Astrocyte (in vitro differentiated cells and primary cell): ENCODE measurements around the gene CAPN12. TPM values are rescaled to one million over a fixed set of nuclear protein-coding genes. Genes with fewer than 3 reads are reported as not detected.

Experiments
- DNase-seq: peaks from one replicate; pipeline ENCODE4 v3.0.0-alpha.2; 2010; ENCODE audit warnings: low read depth
- FAIRE-seq: peaks from 2 replicates; lab custom pipeline; 2011; peaks lifted over from hg19 to GRCh38; lab: Jason Lieb, UNC
- H2AFZ ChIP-seq: 2 replicates; pipeline ENCODE4 v1.6.0; 2012; ENCODE audit warnings: low read depth, low read length, inconsistent platforms
- H3K27ac ChIP-seq: 2 replicates; pipeline ENCODE4 v1.5.1; 2011; ENCODE audit warnings: low read depth, low read length, inconsistent platforms
- H3K27me3 ChIP-seq: 2 replicates; pipeline ENCODE4 v1.6.0; 2011; ENCODE audit warnings: low read length, inconsistent platforms; ENCODE audit not compliant: insufficient read depth
- H3K36me3 ChIP-seq: 2 replicates; pipeline ENCODE4 v1.5.1; 2011; ENCODE audit warnings: low read length, inconsistent platforms; ENCODE audit not compliant: insufficient read depth
- H3K4me1 ChIP-seq: 2 replicates; pipeline ENCODE4 v1.5.1; 2011; ENCODE audit warnings: low read length, inconsistent platforms; ENCODE audit not compliant: insufficient read depth
- H3K4me2 ChIP-seq: 2 replicates; pipeline ENCODE4 v1.6.0; 2012; ENCODE audit warnings: low read length, inconsistent platforms
- H3K4me3 ChIP-seq: 2 replicates; pipeline ENCODE4 v1.5.1; 2011; ENCODE audit warnings: low read depth, mild to moderate bottlenecking, low read length, inconsistent platforms; ENCODE audit not compliant: insufficient read depth
- H3K79me2 ChIP-seq: 2 replicates; pipeline ENCODE4 v1.6.0; 2012; ENCODE audit warnings: mild to moderate bottlenecking, low read length, inconsistent platforms; ENCODE audit not compliant: insufficient read depth
- H3K9ac ChIP-seq: 2 replicates; pipeline ENCODE4 v1.6.0; 2012; ENCODE audit warnings: mild to moderate bottlenecking, low read length, inconsistent platforms
- H3K9me3 ChIP-seq: 2 replicates; pipeline ENCODE4 v1.5.1; 2012; ENCODE audit warnings: low read depth, mild to moderate bottlenecking, low read length, inconsistent platforms; ENCODE audit not compliant: insufficient read depth
- H4K20me1 ChIP-seq: 2 replicates; pipeline ENCODE4 v1.6.0; 2012; ENCODE audit warnings: low read length, inconsistent platforms; ENCODE audit not compliant: insufficient read depth
- H3K27ac Mint-ChIP-seq: one replicate; pipeline ENCODE4 v1.8.0; 2021; ENCODE audit warnings: mild to moderate bottlenecking, mixed read lengths; ENCODE audit not compliant: unreplicated experiment
- H3K27me3 Mint-ChIP-seq: one replicate; pipeline ENCODE4 v1.8.0; 2021; ENCODE audit warnings: low read depth, mixed read lengths; ENCODE audit not compliant: unreplicated experiment
- H3K36me3 Mint-ChIP-seq: one replicate; pipeline ENCODE4 v1.8.0; 2021; ENCODE audit warnings: low read depth, mixed read lengths; ENCODE audit not compliant: unreplicated experiment
- H3K4me1 Mint-ChIP-seq: one replicate; pipeline ENCODE4 v1.8.0; 2021; ENCODE audit warnings: low read depth, mixed read lengths; ENCODE audit not compliant: unreplicated experiment
- H3K4me3 Mint-ChIP-seq: one replicate; pipeline ENCODE4 v1.8.0; 2021; ENCODE audit warnings: mild to moderate bottlenecking, moderate library complexity, mixed read lengths; ENCODE audit not compliant: unreplicated experiment
- H3K9me3 Mint-ChIP-seq: one replicate; pipeline ENCODE4 v1.8.0; 2021; ENCODE audit warnings: mild to moderate bottlenecking, mixed read lengths; ENCODE audit not compliant: unreplicated experiment
- EZH2 ChIP-seq: IDR thresholded peaks from 2 replicates; pipeline ENCODE4 v1.6.1; 2012; ENCODE audit warnings: mild to moderate bottlenecking, low read length, inconsistent platforms; ENCODE audit not compliant: insufficient read depth
- total RNA-seq: library from RNA; stranded (reverse); gene quantifications from 2 replicates; pipeline ENCODE4 v1.2.1, GENCODE V29; 2021
- TF ChIP-seq, protein P1 (sequence below): IDR thresholded peaks from 2 replicates; pipeline ENCODE4 v1.5.1; 2011; ENCODE audit warnings: low read depth, mild to moderate bottlenecking, inconsistent platforms, low read length, moderate library complexity; ENCODE audit not compliant: insufficient read depth

The CAPN12 gene
- total RNA-seq, 1 donor from 2014 or later: 4.6 TPM

DNA sequence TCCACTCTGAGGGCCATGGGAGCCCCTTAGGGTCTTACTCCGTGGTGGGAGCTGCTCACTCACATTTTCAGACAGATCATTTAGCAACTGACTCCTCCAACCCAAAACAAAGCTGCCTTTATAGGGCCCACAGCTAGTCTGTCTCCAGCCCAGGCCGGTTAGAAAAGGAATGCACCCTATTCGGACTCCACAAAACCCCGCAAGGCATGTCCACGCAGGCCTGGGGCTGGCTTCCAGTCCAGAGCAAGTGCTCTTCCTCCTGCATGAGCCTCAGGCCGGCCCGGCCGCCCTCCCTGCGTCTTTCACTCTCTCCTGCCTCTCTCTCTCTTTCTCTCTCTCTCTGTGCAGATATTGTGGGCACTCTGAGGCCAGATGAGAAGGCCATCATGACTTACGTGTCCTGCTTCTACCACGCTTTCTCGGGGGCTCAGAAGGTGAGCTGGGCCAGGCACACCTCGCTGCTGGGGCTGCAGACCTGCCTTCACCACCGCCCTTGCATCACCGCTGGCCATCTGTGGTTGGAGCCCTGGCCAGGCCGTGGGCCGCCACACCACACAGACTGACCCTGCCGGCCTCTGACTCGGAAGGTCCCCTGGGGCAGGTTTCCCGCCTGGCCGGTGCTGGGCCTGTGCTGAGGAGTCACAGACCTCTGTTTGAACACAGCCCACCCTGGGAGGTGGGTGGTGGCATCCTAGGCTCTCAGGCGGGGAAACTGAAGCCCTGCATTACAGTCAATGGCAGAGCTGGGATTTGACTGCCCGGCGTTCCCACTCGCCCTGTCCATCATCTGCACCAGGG lies 33.1 kb downstream of the CAPN12 start:
- Histone ChIP-seq H3K27me3 (no peaks in the 10 kb centered on the region), H3K4me3 (no peak overlapping the region), H3K27ac (peak overlapping the region; percentile 68), H3K4me1 (peaks cover 54% of the 10 kb centered on the region), H3K9me3 (no peaks in the 10 kb centered on the region), H3K9ac (peak overlapping the region; percentile 56), H3K36me3 (peaks cover 58% of the 10 kb centered on the region), H2AFZ (no peak overlapping the region), H3K79me2 (peaks cover 76% of the 10 kb centered on the region), H4K20me1 (peaks cover 80% of the 10 kb centered on the region), H3K4me2 (peak overlapping the region; percentile 34)
- FAIRE-seq (no peak), DNase-seq (no peak)
- TF ChIP-seq, protein P1, sequence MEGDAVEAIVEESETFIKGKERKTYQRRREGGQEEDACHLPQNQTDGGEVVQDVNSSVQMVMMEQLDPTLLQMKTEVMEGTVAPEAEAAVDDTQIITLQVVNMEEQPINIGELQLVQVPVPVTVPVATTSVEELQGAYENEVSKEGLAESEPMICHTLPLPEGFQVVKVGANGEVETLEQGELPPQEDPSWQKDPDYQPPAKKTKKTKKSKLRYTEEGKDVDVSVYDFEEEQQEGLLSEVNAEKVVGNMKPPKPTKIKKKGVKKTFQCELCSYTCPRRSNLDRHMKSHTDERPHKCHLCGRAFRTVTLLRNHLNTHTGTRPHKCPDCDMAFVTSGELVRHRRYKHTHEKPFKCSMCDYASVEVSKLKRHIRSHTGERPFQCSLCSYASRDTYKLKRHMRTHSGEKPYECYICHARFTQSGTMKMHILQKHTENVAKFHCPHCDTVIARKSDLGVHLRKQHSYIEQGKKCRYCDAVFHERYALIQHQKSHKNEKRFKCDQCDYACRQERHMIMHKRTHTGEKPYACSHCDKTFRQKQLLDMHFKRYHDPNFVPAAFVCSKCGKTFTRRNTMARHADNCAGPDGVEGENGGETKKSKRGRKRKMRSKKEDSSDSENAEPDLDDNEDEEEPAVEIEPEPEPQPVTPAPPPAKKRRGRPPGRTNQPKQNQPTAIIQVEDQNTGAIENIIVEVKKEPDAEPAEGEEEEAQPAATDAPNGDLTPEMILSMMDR: no peak
- no peak for TF ChIP-seq EZH2
- Mint-ChIP-seq H3K4me3 (peak overlapping the region; percentile 17), H3K9me3 (no peaks in the 10 kb centered on the region), H3K27ac (peak overlapping the region; percentile 62), H3K4me1 (peaks cover 37% of the 10 kb centered on the region), H3K27me3 (no peaks in the 10 kb centered on the region), H3K36me3 (peaks cover 25% of the 10 kb centered on the region)

DNA sequence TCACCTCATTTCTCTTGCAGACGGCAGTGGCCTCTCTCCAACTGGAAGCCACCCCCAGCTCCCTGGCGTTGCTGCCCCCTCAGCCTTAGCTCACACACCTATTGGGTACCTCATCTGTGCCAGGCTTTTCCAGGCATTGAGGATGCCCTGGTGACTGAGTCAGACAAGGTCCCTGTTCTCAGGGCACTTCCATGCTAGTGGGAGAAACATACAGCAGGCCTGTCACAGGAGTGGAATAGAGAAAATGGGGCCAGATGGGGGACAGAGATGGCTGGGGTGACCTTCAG lies 33.9 kb downstream of the CAPN12 start:
- Mint-ChIP-seq H3K27me3 (no peaks in the 10 kb centered on the region), H3K4me1 (peaks cover 40% of the 10 kb centered on the region), H3K4me3 (peak overlapping the region; percentile 45), H3K9me3 (no peaks in the 10 kb centered on the region), H3K36me3 (peaks cover 25% of the 10 kb centered on the region), H3K27ac (no peak overlapping the region)
- Histone ChIP-seq H3K36me3 (peaks cover 57% of the 10 kb centered on the region), H3K27me3 (no peaks in the 10 kb centered on the region), H3K79me2 (peaks cover 82% of the 10 kb centered on the region), H3K27ac (peak overlapping the region; percentile 68), H2AFZ (no peak overlapping the region), H4K20me1 (peaks cover 88% of the 10 kb centered on the region), H3K4me1 (peaks cover 58% of the 10 kb centered on the region), H3K4me2 (no peak overlapping the region), H3K9ac (peak overlapping the region; percentile 56), H3K4me3 (no peak overlapping the region), H3K9me3 (no peaks in the 10 kb centered on the region)
- no peak for FAIRE-seq
- no peak for DNase-seq
- TF ChIP-seq, protein P1: no peak
- no peak for TF ChIP-seq EZH2
